H1 (cell line): ENCODE measurements around the gene PTGER3. TPM values are rescaled to one million over a fixed set of nuclear protein-coding genes. Genes with fewer than 3 reads are reported as not detected.
A peak's percentile ranks its signal among the peaks of the same experiment; 100 is the strongest.

ENCODE experiments used
- CTCF ChIA-PET: fragments of 300-600 bp; sonication (Branson Sonifier 250); formaldehyde crosslinking; loops from one replicate; lab custom pipeline; 2021; ENCODE audit not compliant: partially characterized antibody; lab: Charles Lee
- POLR2A ChIA-PET: fragments of 300-600 bp; sonication (Branson Sonifier 250); formaldehyde crosslinking; loops from one replicate; lab custom pipeline; 2021; ENCODE audit warnings: inconsistent platforms; ENCODE audit not compliant: partially characterized antibody; lab: Charles Lee
- DNase-seq, 2 experiments: peaks; one replicate each; pipeline versions ENCODE4 v3.0.0 to v3.0.0-alpha.2; 2010 to 2022; ENCODE audit warnings: low spot score in 2 of 2, low read depth in 1 of 2, mixed read lengths in 1 of 2
- FAIRE-seq: peaks from 2 replicates; lab custom pipeline; 2011; peaks lifted over from hg19 to GRCh38; lab: Jason Lieb, UNC
- H2AFZ ChIP-seq: 2 replicates; pipeline ENCODE4 v1.8.1; 2012; ENCODE audit warnings: low read length, inconsistent platforms
- H2AK5ac ChIP-seq: 2 replicates; pipeline ENCODE4 v1.6.1; 2013; ENCODE audit warnings: low read depth, low read length
- H2BK120ac ChIP-seq: replicated peaks from 2 replicates; pipeline ENCODE3; 2013; ENCODE audit warnings: low read depth, low read length, inconsistent platforms
- H2BK12ac ChIP-seq: 2 replicates; pipeline ENCODE4 v1.6.1; 2013; ENCODE audit warnings: low read depth, low read length
- H2BK15ac ChIP-seq: 2 replicates; pipeline ENCODE4 v1.6.1; 2013; ENCODE audit warnings: low read length
- H2BK20ac ChIP-seq: 2 replicates; pipeline ENCODE4 v1.6.1; 2013; ENCODE audit warnings: low read length
- H2BK5ac ChIP-seq: 2 replicates; pipeline ENCODE4 v1.6.1; 2013; ENCODE audit warnings: low read depth, low read length
- H3K14ac ChIP-seq: 2 replicates; pipeline ENCODE4 v1.6.1; 2013; ENCODE audit warnings: inconsistent platforms; ENCODE audit not compliant: insufficient read length
- H3K18ac ChIP-seq: 2 replicates; pipeline ENCODE4 v1.6.1; 2013; ENCODE audit warnings: low read length; ENCODE audit errors: extremely low read depth
- H3K23ac ChIP-seq: 2 replicates; pipeline ENCODE4 v1.6.1; 2013; ENCODE audit warnings: inconsistent platforms; ENCODE audit not compliant: insufficient read length
- H3K23me2 ChIP-seq: 2 replicates; pipeline ENCODE4 v1.6.1; 2013; ENCODE audit warnings: low read depth, low read length
- H3K27ac ChIP-seq: 2 replicates; pipeline ENCODE4 v1.6.1; 2011; ENCODE audit warnings: low read depth, low read length, inconsistent platforms
- H3K27me3 ChIP-seq, 4 experiments: replicated peaks in 1 of 4; 1 replicate in 1 of 4; 2 replicates in 3 of 4; pipeline versions ENCODE4 v1.6.1 to v1.8.1; 2011 to 2013; ENCODE audit warnings: low read length in 3 of 4, mild to moderate bottlenecking in 3 of 4, inconsistent platforms in 2 of 4, mixed read lengths in 2 of 4, moderate library complexity in 1 of 4; ENCODE audit not compliant: control insufficient read depth in 3 of 4, insufficient read depth in 3 of 4; ENCODE audit errors: extremely low read depth in 1 of 4
- H3K36me3 ChIP-seq, 4 experiments: 2 replicates each; pipeline versions ENCODE4 v1.6.1 to v1.8.1; 2011 to 2013; ENCODE audit warnings: mild to moderate bottlenecking in 4 of 4, low read length in 3 of 4, moderate library complexity in 2 of 4, control low read depth in 1 of 4, inconsistent platforms in 1 of 4; ENCODE audit not compliant: insufficient read depth in 4 of 4, control insufficient read depth in 2 of 4
- H3K4ac ChIP-seq: replicated peaks from 2 replicates; pipeline ENCODE3; 2013; ENCODE audit warnings: low read length, low read depth, mixed read lengths, inconsistent platforms; ENCODE audit not compliant: insufficient read length
- H3K4me1 ChIP-seq, 4 experiments: replicated peaks in 1 of 4; 1 replicate in 1 of 4; 2 replicates in 3 of 4; pipeline versions ENCODE4 v1.6.1 to v1.8.1; 2011 to 2013; ENCODE audit warnings: low read length in 3 of 4, inconsistent platforms in 2 of 4, mixed read lengths in 1 of 4; ENCODE audit not compliant: insufficient read depth in 4 of 4, control insufficient read depth in 3 of 4
- H3K4me2 ChIP-seq, 2 experiments: 2 replicates each; pipeline versions ENCODE4 v1.6.1 to v1.8.1; 2011 to 2013; ENCODE audit warnings: low read depth in 2 of 2, low read length in 2 of 2, control low read depth in 1 of 2, inconsistent platforms in 1 of 2, mild to moderate bottlenecking in 1 of 2; ENCODE audit not compliant: insufficient read depth in 1 of 2
- H3K4me3 ChIP-seq, 4 experiments: fragments of 200-600, 300-600 bp in 1 of 4; sonication (generic), shearing (Covaris generic), sonication (Bioruptor Twin) in 1 of 4; 2 replicates each; pipeline versions ENCODE4 v1.5.1 to v1.8.1; 2011 to 2016; ENCODE audit warnings: low read length in 4 of 4, low read depth in 3 of 4, control low read depth in 2 of 4, inconsistent platforms in 2 of 4, mild to moderate bottlenecking in 2 of 4, mixed read lengths in 1 of 4, moderate library complexity in 1 of 4; ENCODE audit not compliant: insufficient read depth in 2 of 4; ENCODE audit errors: extremely low read depth in 1 of 4
- H3K56ac ChIP-seq: replicated peaks from 2 replicates; pipeline ENCODE3; 2013; ENCODE audit warnings: low read depth, mild to moderate bottlenecking, mixed read lengths, low read length, inconsistent platforms; ENCODE audit not compliant: insufficient read length
- H3K79me1 ChIP-seq: 2 replicates; pipeline ENCODE4 v1.6.1; 2013; ENCODE audit warnings: low read depth, low read length, control low read depth
- H3K79me2 ChIP-seq, 2 experiments: 2 replicates each; pipeline versions ENCODE4 v1.6.1 to v1.8.1; 2012 to 2013; ENCODE audit warnings: low read length in 2 of 2, mild to moderate bottlenecking in 2 of 2, inconsistent platforms in 1 of 2; ENCODE audit not compliant: insufficient read depth in 2 of 2, control insufficient read depth in 1 of 2
- H3K9ac ChIP-seq, 4 experiments: replicated peaks in 1 of 4; 1 replicate in 1 of 4; 2 replicates in 3 of 4; pipeline versions ENCODE4 v1.6.1 to v1.8.1; 2011 to 2013; ENCODE audit warnings: low read depth in 3 of 4, low read length in 3 of 4, control low read depth in 2 of 4, mild to moderate bottlenecking in 2 of 4, moderate library complexity in 2 of 4, inconsistent platforms in 1 of 4; ENCODE audit errors: extremely low read depth in 1 of 4
- H3K9me3 ChIP-seq, 2 experiments: 2 replicates each; pipeline versions ENCODE4 v1.6.1 to v1.8.1; 2012 to 2013; ENCODE audit warnings: mild to moderate bottlenecking in 2 of 2, moderate library complexity in 2 of 2, control low read depth in 1 of 2, inconsistent platforms in 1 of 2, low read depth in 1 of 2, low read length in 1 of 2, mixed read lengths in 1 of 2; ENCODE audit not compliant: insufficient read depth in 2 of 2
- H4K20me1 ChIP-seq, 2 experiments: replicated peaks in 1 of 2; 2 replicates each; pipeline versions ENCODE3 to v1.8.1; 2011 to 2013; ENCODE audit warnings: inconsistent platforms in 2 of 2, low read length in 2 of 2, mild to moderate bottlenecking in 1 of 2; ENCODE audit not compliant: insufficient read depth in 2 of 2, control insufficient read depth in 1 of 2
- H4K5ac ChIP-seq: 2 replicates; pipeline ENCODE4 v1.6.1; 2013; ENCODE audit warnings: low read length, low read depth, mixed read lengths, inconsistent platforms; ENCODE audit not compliant: insufficient read length
- H4K8ac ChIP-seq: 2 replicates; pipeline ENCODE4 v1.8.0; 2013; ENCODE audit warnings: mild to moderate bottlenecking, moderate library complexity, low read length, inconsistent platforms; ENCODE audit not compliant: insufficient read depth; ENCODE audit errors: extremely low read depth
- H4K91ac ChIP-seq: replicated peaks from 2 replicates; pipeline ENCODE3; 2013; ENCODE audit warnings: low read length, mixed read lengths, inconsistent platforms; ENCODE audit not compliant: insufficient read length
- RAD21 ChIP-seq, 2 experiments: IDR thresholded peaks in 1 of 2; conservative IDR thresholded peaks in 1 of 2; 2 replicates each; pipeline ENCODE4 v1.6.1; 2011; ENCODE audit warnings: low read depth in 2 of 2, low read length in 2 of 2, improper control_type of control experiment in 1 of 2, inconsistent platforms in 1 of 2, mild to moderate bottlenecking in 1 of 2, moderate library complexity in 1 of 2
- RBBP5 ChIP-seq: IDR thresholded peaks from 2 replicates; pipeline ENCODE4 v1.7.1; 2012; ENCODE audit warnings: low read depth, mild to moderate bottlenecking, inconsistent platforms, low read length, moderate library complexity, borderline replicate concordance
- RFX5 ChIP-seq: IDR thresholded peaks from 2 replicates; pipeline ENCODE4 v1.6.1; 2011; ENCODE audit warnings: low read depth, low read length, improper control_type of control experiment, borderline replicate concordance
- WGBS, 2 experiments: shearing (Covaris generic) in 1 of 2; methylation state at CpG; one replicate each; pipeline versions ENCODE4 v1.1.6 to v1.1.7; 2013 to 2015; ENCODE audit warnings: low lambda C conversion rate in 2 of 2, mixed read lengths in 2 of 2, inconsistent platforms in 1 of 2, low coverage in 1 of 2, missing lambda C conversion rate in 1 of 2; ENCODE audit not compliant: insufficient replicate concordance in 2 of 2, insufficient coverage in 1 of 2, insufficient read length in 1 of 2; ENCODE audit errors: extremely low coverage in 1 of 2, missing lambda C conversion rate in 1 of 2; 5-methylcytosine and 5-hydroxymethylcytosine counted together
- polyA plus RNA-seq, 7 experiments: library from polyadenylated mRNA; depleted of rRNA in 3 of 7; stranded (reverse) in 5 of 7; unstranded in 2 of 7; fragments of >200 nt in 5 of 7; fragments of 200-250 nt in 2 of 7; gene quantifications; 1 replicate in 5 of 7; 2 replicates in 1 of 7; 4 replicates in 1 of 7; pipeline versions ENCODE4 v1.2.1 to v1.2.3, GENCODE V29; 2011 to 2013; ENCODE audit warnings: missing spikeins in 2 of 7, mixed read lengths in 2 of 7
- total RNA-seq: library from RNA; stranded (reverse); fragmentation: NEBNext Ultra II Directional; extraction: Animal tissue kit (Norgen Biotek cat#: 25700); gene quantifications from 2 replicates; pipeline ENCODE4 v1.2.1, GENCODE V29; 2021
- TF ChIP-seq, protein P1 (sequence below): IDR thresholded peaks from 2 replicates; pipeline ENCODE4 v1.6.1; 2011; ENCODE audit warnings: low read length, improper control_type of control experiment
- TF ChIP-seq, protein P2 (sequence below), 3 experiments: IDR thresholded peaks; 1 replicate in 2 of 3; 2 replicates in 1 of 3; pipeline versions ENCODE4 v1.5.1 to v1.6.1; 2011; ENCODE audit warnings: low read length in 3 of 3, mild to moderate bottlenecking in 3 of 3, inconsistent platforms in 2 of 3, low read depth in 1 of 3, moderate library complexity in 1 of 3; ENCODE audit not compliant: insufficient read depth in 1 of 3; ENCODE audit errors: control extremely low read depth in 1 of 3

Gene PTGER3
- total and polyA plus RNA-seq, 2 of the 8 experiments (the other 6 are each of a cell fraction or from before 2014, with no cell fraction given) = 0.38 to 0.82 TPM

DNA sequence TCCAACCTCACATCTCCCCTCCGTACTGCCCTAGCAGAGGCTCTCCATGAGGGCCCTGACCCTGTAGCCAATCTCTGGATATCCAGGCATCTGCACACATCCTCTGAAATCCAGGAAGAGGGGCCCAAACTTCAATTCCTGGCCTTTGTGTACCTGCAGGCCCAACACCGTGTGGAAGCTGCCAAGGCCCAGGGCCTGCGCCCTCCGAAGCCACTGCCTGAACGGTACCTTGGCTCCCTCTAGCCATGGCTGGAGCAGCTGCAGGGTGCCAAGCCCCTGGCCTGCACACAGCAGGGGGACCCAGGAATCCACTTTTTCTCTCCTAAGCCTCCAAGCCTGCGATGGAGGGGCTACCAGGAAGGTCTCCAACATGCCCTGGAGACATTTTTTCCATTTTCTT, 84.2 kb downstream of the PTGER3 start:
- Histone ChIP-seq H4K8ac (no peak overlapping the region), H3K23ac (no peak overlapping the region), H3K18ac (no peak overlapping the region), H3K56ac (no peak overlapping the region), H2BK5ac (no peak overlapping the region), H3K79me2 (no peaks in the 10 kb centered on the region), H3K4me2 (no peak overlapping the region), H4K5ac (no peak overlapping the region), H3K36me3 (no peaks in the 10 kb centered on the region), H3K79me1 (no peaks in the 10 kb centered on the region), H3K9me3 (no peaks in the 10 kb centered on the region), H4K20me1 (no peaks in the 10 kb centered on the region), H3K27me3 (no peaks in the 10 kb centered on the region), H3K4me1 (no peaks in the 10 kb centered on the region), H3K27ac (no peak overlapping the region), H2BK15ac (no peak overlapping the region), H2BK12ac (no peak overlapping the region), H2AFZ (no peak overlapping the region), H3K4ac (no peak overlapping the region), H3K4me3 (no peak overlapping the region), H2BK120ac (no peak overlapping the region), H3K9ac (no peak overlapping the region), H3K14ac (no peak overlapping the region), H4K91ac (no peak overlapping the region), H3K23me2 (no peaks in the 10 kb centered on the region), H2BK20ac (no peak overlapping the region), H2AK5ac (no peak overlapping the region)
- CTCF ChIA-PET = interaction anchor here (0.8 to 1.4 kb wide), 2 partner anchors 10 to 14 kb away, joined by 3 to 4 read pairs; no protein-coding TSS in a partner anchor
- no peak for TF ChIP-seq RFX5
- TF ChIP-seq, protein P1, sequence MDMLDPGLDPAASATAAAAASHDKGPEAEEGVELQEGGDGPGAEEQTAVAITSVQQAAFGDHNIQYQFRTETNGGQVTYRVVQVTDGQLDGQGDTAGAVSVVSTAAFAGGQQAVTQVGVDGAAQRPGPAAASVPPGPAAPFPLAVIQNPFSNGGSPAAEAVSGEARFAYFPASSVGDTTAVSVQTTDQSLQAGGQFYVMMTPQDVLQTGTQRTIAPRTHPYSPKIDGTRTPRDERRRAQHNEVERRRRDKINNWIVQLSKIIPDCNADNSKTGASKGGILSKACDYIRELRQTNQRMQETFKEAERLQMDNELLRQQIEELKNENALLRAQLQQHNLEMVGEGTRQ = no peak
- no peak for TF ChIP-seq RBBP5
- TF ChIP-seq RAD21 (IDR thresholded peaks at IDR 0.05 in 1 of 2, conservative IDR thresholded peaks at IDR 0.05 in 1 of 2; ENCODE audit: low read depth in 2 of 2, low read length in 2 of 2) = peak; percentile 25 to 49; a peak in 3 of 4 replicates
- TF ChIP-seq, protein P2, sequence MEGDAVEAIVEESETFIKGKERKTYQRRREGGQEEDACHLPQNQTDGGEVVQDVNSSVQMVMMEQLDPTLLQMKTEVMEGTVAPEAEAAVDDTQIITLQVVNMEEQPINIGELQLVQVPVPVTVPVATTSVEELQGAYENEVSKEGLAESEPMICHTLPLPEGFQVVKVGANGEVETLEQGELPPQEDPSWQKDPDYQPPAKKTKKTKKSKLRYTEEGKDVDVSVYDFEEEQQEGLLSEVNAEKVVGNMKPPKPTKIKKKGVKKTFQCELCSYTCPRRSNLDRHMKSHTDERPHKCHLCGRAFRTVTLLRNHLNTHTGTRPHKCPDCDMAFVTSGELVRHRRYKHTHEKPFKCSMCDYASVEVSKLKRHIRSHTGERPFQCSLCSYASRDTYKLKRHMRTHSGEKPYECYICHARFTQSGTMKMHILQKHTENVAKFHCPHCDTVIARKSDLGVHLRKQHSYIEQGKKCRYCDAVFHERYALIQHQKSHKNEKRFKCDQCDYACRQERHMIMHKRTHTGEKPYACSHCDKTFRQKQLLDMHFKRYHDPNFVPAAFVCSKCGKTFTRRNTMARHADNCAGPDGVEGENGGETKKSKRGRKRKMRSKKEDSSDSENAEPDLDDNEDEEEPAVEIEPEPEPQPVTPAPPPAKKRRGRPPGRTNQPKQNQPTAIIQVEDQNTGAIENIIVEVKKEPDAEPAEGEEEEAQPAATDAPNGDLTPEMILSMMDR (IDR thresholded peaks at IDR 0.05; ENCODE audit: control extremely low read depth in 1 of 3, insufficient read depth in 1 of 3, low read depth in 1 of 3, low read length in 3 of 3) = peak in 2 of 3 experiments; percentile 3 to 6; a peak in 2 of 4 replicates
- DNase-seq (no peak), FAIRE-seq (no peak)
- POLR2A ChIA-PET = no interaction called here
- WGBS, 2 experiments = 90% methylated on average over 6 of the region's 6 CpGs; no CpG with 5 or more reads in 1 of the 2 experiments
